Measurements from ENCODE around the gene GALT.

GALT gene

DNA sequence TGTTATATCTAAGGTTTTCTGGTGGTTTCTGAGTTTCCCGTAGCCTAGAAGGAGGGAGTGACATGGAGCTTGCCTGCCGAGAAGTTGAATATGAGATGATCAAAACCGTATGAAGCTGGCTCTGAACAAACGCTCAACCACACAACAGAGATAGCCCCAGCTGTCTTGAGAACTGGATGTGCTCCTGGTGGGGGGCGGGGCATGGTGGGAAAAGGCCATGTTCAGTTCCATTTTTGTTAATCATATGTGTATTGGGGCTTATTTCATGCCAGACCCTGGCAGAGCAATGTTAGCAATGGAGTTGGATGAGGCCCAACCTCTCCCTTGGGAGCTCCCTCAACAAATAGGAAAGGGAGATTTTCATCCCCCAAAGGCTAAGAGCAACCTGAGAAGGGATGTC lies 39.8 kb downstream of the GALT start:
- DNase-seq: no peak

DNA sequence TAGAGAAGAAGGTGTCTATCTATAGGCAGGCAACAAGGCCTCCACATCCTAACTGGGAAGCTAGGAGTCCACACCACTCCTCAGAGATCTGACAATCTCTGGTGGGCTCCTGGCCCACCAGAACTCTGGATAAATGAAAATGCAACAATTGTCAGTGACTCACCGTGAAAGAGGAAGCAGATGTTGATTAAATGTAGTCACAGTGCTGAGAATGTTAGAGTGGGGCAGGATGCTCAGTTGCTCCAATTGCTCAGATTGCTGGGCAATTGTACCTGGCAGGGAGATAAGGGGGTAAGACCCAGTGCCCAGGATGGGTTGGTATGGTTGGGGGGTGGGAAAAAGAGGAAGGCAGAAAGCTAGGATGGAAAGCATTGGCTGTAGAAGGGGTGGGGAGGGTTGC lies 40.3 kb downstream of the GALT start:
- DNase-seq: no peak

DNA sequence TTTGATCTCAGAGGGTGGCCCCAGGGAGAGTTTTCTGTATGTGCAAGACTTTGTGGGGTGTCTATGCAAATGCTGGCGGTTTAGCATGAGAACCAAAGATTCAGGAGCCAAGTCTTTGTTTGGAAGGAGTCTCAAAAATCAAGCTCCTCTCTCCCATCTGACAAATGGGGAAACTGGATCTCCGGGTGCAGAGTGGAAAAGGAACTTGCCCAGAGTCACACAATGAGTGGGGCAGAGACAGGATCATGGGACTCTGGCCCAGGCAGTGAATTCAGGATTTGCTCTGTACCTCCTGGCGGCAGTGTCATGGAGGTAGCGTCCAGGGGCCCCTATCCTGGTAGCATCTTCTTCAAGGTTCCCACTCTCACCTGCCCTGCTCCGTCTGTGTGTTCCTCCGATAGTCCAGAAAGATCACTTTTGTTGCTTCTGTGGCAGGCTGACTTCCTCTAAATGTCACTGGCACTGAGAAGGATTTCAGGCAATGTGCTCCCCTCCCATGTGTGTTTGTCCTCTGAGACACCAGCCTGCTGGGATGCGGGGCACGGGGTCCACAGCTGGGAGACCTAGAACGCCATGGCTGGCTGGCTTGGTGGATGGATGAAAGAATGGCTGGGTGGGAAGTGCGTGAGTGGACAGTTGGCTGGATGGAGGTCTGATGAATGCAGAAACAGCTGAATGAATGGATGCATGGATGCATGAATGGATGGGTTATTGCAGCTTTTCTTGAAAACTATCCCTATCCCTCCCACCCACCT lies 41.0 kb downstream of the GALT start:
- no peak for DNase-seq

DNA sequence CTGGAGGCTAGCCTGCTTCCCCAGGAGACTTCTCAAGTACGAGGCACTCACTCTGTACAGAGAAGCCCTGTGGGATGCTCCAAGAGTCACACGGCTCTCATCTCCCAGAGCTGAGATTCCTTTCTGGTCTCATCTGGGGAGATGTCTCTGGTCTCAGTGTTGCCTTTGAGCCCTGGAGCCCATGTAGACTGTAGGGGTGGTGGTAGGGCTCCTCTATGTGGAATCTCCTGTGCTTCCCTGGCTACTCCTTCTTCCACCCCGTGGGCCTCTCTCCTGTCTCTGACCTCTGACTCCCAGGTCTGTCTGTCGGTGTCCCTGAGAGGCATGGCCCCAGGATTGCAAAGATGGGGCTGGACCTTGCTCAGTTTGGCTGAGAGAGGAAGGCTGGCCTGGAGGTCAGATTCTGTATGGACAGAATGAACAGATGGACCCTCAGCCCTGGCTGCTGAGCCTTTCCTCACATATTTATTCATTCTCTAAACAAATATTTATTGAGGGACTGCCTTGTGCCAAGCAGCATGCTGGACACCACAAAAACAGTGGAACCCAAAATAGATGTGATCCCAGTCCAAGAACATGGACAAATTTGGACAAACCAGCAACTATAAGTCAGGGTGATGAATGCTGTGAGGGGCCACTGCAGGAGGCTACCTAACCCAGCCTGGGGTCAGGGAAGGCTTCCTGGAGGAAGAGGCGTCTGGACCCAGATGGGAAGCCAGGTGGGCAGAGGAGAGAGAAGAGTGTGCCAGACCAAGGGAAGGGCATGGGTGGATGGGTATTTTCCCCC lies 42.0 kb downstream of the GALT start:
- no peak for DNase-seq

DNA sequence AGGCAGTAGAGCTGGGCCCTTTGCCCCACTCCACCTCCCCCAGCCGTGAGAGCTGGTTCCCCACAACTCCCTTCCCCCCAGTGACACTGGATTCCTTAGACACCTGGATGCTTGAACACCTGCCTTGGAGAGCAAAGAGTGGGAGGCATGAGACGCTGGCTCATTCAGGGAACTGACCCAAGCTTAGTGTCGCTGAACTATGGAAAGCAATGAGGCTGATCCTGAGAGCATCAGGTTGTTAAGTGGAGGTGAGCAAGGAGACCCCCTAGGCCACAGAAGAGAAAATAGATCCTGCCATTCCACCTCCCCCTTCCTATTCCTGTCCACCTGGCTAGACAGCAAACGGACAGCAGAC lies 42.6 kb downstream of the GALT start:
- no peak for DNase-seq

DNA sequence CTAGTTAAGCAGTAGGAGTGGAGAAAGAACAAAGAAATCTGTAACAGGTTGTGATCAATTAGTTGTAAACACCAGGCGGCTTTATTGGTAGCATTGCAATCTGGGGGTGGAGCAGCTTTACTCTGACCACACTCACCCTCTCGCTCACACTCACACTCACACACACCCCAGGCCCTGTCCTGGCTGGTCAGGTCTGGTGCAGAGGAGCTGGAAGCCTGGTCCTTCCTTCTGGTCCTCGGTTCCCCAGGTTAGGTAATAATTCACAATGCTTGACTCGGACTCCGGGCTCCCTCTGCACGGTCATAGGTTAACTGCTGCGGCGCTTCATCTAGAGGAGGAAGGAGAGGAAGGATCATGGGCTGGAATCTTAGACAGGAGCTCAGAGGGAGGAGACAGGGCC lies 43.0 kb downstream of the GALT start:
- DNase-seq: no peak

DNA sequence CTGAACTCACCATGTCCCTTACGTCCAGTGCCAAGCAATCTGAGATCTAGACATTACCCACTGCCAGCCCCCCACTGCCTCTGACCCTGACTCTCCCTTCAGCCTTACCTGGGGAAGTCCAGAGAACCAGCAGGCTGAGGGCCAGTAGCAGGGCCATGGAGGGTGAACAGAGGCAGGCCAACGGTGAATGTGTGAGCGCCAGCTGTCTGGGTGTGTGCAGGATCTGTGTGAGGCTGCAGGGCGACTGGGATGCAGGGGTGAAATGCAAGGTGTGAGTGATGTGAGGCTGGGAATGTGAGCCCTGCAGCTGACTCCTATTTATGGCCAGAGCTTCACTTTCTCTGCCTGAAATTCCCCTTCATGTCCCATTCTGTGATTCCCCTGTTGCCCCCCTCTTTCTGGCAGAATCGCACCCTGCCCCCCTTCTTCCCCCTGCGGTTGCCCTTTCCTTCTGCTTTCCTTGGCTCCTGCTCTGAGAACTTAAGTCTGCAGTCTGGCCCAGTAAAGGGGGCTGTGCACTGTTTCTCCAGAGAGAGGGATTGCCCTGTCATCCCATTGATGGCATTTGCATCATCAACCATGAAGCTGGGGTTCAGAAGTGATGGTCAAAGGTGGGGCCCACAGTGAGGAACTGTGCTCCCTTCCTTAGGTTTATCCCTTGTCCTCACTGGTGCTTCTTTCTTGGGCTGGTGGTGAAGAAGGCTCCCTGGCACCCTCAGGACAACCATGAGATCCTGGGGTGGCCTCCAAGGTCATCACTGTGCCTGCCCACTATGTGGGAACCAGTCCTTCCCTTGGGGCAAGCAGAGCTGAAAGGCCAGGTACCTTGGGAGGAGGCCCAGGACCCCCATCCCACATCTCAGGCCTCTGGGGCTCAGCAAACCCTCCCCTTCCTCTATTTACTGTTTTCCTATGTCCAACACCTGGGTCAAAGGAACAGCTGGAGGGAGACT lies 44.8 kb downstream of the GALT start, which contains the start of gene CCL19:
Gene CCL19, minus strand, starts transcription at position 294 of the 953 bp plus-strand sequence. Its CDS starts 137 bp downstream, at position 157.
- DNase-seq: peak in 1 of 2 experiments; percentile 7

DNA sequence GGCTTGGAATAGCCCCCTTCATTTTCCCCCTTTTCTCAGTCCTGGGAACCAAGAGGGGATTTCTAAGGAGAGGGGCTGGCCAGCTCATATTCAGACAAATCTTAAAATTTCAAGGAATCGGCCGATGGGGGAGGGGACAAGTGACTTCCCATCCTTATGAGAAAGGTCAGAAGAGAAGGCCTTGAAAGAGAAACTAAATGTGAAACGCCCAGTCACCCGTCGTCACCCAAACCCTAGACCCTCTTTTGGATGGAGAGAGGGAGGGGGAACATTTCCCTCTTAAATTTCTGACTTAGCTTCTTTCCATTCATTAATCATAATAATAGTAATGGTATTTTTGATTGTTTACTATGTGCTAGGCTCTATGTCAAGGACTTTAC lies 45.5 kb downstream of the GALT start:
- DNase-seq: no peak

DNA sequence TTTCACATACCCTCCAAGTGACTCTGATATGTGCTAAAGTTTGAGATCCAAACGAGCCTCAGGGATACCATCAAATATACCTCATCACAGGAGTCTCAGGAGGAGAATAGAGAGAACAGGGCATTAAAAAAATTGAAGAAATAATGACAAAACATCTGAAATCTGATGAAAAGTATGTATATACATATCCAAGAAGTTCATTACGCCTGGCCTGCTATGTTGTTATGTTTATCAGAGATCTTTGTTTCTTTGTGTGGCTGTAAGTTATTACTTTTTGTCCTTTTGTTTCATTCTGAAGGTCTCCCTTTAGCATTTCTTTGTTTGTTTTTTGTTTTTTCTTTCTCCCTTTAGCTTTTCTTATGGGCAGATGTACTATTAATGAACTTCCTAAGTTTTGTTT lies 47.1 kb downstream of the GALT start:
- DNase-seq: no peak

DNA sequence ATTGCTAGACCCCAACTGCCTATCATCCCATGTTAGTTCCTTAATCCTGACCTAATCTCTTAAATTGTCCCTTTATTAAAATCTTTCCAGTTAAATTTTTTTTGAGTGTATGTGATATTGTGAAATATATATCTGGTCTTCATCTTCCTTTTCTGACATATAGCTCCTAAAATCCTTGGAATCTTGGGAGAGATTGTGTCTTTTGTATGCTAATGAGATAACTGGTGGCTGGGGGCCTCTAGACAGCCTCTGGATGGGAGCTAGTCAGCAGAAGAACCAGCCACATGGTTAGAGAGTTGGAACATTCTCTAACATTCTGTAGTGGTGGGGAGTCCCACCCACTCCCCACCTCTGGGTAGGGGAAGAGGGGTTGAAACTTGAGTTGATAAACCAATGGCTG lies 48.3 kb downstream of the GALT start:
- no peak for DNase-seq

Data from AML-193 (cell line).